Activated T-cell treated with anti-CD3 and anti-CD28 coated beads, Interleukin-2, amount 50 U/mL, for 4 hours (primary cell): ENCODE measurements around the gene ZDHHC12. TPM values are rescaled to one million over a fixed set of nuclear protein-coding genes. Genes with fewer than 3 reads are reported as not detected.
A peak's percentile ranks its signal among the peaks of the same experiment; 100 is the strongest.

ENCODE experiments used
- ATAC-seq, 2 donors: fragments of 200-7000 bp; cut with Tn5 transposase; one replicate each; pipeline ENCODE4 v1.10.0; 2021
- DNase-seq: peaks from one replicate; pipeline ENCODE4 v3.0.0-alpha.2; 2020
- H3K27me3 Mint-ChIP-seq: one replicate; pipeline ENCODE4 v1.8.0; 2021; ENCODE audit warnings: low read depth, mixed read lengths
- H3K36me3 Mint-ChIP-seq: one replicate; pipeline ENCODE4 v1.8.0; 2022; ENCODE audit warnings: mixed read lengths; ENCODE audit not compliant: insufficient read depth
- H3K4me1 Mint-ChIP-seq: one replicate; pipeline ENCODE4 v1.8.0; 2021; ENCODE audit warnings: low read depth, mixed read lengths
- H3K4me3 Mint-ChIP-seq: one replicate; pipeline ENCODE4 v1.8.0; 2021; ENCODE audit warnings: mild to moderate bottlenecking, moderate library complexity, mixed read lengths
- H3K9me3 Mint-ChIP-seq: one replicate; pipeline ENCODE4 v1.8.0; 2021; ENCODE audit warnings: mixed read lengths
- total RNA-seq, 3 donors: library from RNA; stranded (reverse); gene quantifications; one replicate each; pipeline ENCODE4 v1.2.1, GENCODE V29; 2021

Gene ZDHHC12, protein sequence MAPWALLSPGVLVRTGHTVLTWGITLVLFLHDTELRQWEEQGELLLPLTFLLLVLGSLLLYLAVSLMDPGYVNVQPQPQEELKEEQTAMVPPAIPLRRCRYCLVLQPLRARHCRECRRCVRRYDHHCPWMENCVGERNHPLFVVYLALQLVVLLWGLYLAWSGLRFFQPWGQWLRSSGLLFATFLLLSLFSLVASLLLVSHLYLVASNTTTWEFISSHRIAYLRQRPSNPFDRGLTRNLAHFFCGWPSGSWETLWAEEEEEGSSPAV
- 10 to 100 TPM; 41.7 to 44.9 (median 43.3) TPM for total RNA-seq

DNA sequence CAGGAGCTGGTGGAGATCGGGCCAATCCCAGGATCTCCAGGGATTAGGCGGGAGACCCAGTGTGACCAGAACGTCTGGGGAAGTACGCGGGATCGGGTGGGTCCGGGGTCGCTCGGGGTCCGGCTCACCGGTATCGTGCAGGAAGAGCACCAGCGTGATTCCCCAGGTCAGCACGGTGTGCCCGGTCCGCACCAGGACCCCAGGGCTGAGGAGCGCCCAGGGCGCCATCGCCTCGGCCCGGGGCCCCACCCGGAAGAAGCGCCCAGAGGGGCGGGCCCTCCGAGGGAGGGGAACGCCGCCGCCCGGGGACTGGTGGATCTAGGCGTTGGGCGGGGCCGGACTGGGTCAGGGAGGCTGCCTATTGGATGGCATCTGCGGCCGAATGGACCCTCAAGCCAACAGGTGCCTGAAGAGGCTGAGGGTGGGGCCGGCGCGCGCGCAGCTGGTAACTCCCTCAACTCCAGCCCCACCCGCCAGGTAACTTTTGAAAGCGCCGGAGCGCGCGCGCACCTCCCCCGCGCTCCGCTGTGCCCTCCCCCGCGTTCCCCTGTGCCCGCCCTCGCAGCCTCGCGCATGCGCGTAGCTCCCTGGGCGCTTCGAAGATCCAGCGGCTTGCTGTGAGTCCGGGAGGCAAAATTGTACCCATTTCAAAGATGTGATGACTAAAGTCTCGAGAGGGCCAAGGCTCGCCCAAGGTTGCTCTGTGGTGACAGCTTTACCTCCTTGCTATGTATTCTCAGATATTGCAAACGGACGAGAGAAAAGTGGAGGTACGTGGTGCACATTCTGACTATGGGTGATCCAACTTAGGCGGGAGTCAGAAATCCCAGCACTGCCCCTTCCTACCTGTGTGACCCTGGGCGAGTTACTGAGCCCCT, at the start of gene ZDHHC12:
TSS of gene ZDHHC12 (minus strand) at position 262 of the 878 bp plus-strand sequence. CDS start at position 228, 34 bp downstream.
- Mint-ChIP-seq H3K9me3 (no peaks in the 10 kb centered on the region), H3K4me3 (peak within 1 kb of the TSS; percentile 93), H3K27me3 (no peaks in the 10 kb centered on the region), H3K36me3 (peaks cover 4% of the 10 kb centered on the region), H3K4me1 (peaks cover 42% of the 10 kb centered on the region)
- peak; percentile 98 for DNase-seq
- peak; percentile 98 to 99 for ATAC-seq

DNA sequence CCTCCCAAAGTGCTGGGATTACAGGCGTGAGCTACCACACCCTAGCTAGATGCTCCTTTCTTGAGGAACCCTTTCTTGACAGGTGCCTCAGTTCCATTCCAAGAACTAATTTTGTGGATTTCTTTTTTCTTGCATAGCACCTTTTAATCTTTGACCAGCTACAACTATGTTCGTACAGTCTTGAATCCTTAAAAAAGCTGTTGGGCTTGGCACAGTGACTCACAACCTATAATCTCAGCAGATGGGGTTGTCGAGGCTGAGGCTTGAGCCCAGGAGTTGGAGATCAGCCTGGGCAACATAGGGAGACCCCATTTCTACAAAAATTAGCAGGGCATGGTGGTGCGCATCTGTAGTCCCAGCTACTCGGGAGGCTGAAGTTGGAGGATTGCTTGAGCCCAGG, 49.1 kb upstream of the ZDHHC12 start:
- Mint-ChIP-seq H3K27me3 (no peaks in the 10 kb centered on the region), H3K4me3 (peak overlapping the region; percentile 37), H3K36me3 (peaks cover 2% of the 10 kb centered on the region), H3K9me3 (no peaks in the 10 kb centered on the region), H3K4me1 (peaks cover 27% of the 10 kb centered on the region)
- DNase-seq (no peak), ATAC-seq (no peak)

DNA sequence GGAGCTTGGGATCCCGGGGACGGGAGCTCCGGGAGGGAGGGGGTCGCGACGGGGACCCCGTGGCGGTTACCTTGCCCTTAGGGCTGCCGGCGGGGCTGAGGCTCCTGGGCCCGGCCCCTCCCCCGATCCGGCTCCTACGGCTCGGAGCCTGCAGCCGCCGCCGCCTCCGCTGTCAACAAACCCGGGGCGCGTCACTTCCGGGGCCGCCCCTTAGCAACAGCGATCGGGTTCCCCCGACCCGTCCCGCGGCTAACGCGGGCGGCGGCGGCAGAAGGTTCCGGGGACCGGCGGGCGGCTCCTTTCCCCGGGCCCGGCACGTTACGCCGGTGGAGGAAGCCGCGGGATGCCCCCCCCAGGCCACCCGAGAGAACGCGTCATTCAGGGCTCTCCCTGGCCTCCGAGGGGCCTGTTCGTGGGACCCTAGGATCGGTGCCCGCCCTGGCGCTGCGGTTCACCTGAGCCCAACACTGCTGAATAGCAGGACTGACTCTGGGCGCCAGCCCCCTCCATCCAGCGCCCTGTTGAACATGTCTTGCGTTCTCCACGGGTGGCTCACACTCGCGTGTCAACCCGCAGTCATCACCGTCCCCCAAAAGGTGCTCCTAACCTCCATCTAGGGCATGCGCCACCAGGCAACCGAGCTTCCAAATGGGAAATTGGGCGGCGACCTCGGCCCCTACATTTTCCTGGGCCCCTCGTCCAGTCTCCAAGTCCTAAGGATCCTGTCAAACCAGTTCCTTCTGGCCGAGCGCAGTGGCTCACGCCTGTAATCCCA, 48.0 kb upstream of the ZDHHC12 start, which contains the start of gene ZER1:
TSS of gene ZER1 (minus strand) at position 183 of the 775 bp plus-strand sequence. CDS start 16,362 bp downstream, outside the sequence.
- Mint-ChIP-seq H3K4me1 (peaks cover 33% of the 10 kb centered on the region), H3K9me3 (no peaks in the 10 kb centered on the region), H3K27me3 (no peaks in the 10 kb centered on the region), H3K4me3 (peak within 1 kb of the TSS; percentile 96), H3K36me3 (peaks cover 6% of the 10 kb centered on the region)
- DNase-seq (peak; percentile 94), ATAC-seq (peak; percentile 95 to 97)

DNA sequence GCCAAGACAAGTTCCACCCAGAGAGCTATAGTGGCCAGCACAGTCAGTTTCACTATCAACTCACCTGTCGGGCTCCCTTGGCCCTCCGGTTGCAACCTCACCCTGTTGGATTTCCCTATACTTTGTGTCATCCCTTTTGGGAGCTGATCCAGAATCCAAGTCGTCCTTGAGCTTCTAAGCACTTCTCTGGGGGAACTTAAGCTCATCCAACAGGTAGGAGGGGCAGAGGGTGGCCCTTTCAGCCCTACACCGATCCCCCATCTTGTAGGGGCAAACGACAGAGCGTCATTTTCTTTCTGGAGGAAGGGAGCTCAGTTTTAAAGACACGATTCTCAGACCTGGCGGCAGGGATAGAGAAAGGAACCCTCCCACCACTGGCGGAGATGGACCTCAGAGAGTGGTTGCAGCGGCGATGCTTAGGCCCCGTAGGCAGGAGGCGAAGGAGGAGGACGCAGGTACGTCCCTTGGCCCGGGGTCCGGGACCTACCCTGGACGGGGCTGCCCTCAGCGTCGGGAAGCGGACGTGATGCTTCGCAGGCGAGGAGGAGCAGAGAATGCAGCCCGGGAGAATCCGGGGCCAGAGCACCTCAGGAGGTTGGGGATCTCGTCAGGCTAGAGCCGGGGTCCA, 47.3 kb upstream of the ZDHHC12 start:
- Mint-ChIP-seq H3K4me1 (peaks cover 33% of the 10 kb centered on the region), H3K27me3 (no peaks in the 10 kb centered on the region), H3K36me3 (peaks cover 6% of the 10 kb centered on the region), H3K4me3 (peak overlapping the region; percentile 96), H3K9me3 (no peaks in the 10 kb centered on the region)
- DNase-seq, result no peak
- peak; percentile 28 for ATAC-seq

DNA sequence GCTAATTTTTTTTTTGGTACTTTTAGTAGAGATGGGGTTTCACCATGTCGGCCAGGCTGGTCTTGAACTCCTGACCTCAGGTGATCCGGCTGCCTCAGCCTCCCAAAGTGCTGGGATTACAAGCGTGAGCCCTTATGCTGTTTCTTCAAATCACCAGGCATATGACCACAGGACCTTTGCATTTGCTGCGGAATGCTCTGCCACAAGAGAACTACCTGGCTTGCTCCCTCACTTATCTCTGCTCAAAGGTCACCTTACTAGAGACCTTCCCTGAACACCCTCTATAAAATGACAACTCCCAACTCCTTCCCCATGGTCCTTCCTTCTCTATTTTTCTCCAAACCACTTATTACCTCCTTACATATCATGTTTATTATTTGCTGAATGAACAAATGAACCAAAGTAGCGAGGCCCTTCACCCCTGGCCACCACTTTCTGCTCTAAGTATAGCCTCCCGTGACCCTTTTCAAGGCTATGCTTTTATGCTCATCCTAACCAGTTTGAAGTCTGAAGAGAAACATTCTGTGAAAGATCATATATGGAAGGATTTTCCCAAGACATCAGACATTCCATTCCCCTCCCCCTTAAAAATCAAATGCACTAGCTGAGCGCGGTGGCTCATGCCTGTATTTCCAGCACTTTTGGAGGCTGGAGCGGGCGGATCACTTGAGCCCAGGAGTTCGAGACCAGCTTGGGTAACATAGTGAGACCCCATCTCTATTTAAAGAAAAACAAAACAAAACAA, 46.5 kb upstream of the ZDHHC12 start:
- ATAC-seq, result no peak

DNA sequence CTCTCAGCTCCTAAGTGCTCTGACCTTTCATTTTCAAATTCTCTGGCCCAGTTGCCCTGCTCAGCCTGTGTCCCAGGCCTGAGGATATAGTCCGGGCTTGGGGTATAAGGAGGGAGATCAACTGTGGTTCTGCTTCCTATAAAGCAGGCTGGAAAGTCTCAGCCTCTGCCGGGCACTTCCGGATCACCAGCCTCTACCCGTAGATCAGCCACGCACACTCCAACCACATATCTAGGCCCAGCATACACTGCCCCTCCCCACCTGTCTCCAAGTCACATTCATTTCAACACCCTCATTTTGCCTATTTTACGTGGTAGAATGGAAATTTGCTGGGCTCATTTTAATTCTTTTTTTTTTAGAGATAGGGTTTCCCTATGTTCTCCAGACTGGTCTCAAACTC, 44.7 kb upstream of the ZDHHC12 start:
- Mint-ChIP-seq H3K36me3 (peaks cover 6% of the 10 kb centered on the region), H3K4me1 (peaks cover 35% of the 10 kb centered on the region), H3K4me3 (no peak overlapping the region), H3K9me3 (no peaks in the 10 kb centered on the region), H3K27me3 (no peaks in the 10 kb centered on the region)
- no peak for DNase-seq
- ATAC-seq, result no peak

More for the DNA sequence above, 46.5 kb upstream of the ZDHHC12 start:
- DNase-seq, result no peak
- Mint-ChIP-seq H3K4me1 (peaks cover 33% of the 10 kb centered on the region), H3K9me3 (no peaks in the 10 kb centered on the region), H3K4me3 (peak overlapping the region; percentile 96), H3K27me3 (no peaks in the 10 kb centered on the region), H3K36me3 (peaks cover 6% of the 10 kb centered on the region)

DNA sequence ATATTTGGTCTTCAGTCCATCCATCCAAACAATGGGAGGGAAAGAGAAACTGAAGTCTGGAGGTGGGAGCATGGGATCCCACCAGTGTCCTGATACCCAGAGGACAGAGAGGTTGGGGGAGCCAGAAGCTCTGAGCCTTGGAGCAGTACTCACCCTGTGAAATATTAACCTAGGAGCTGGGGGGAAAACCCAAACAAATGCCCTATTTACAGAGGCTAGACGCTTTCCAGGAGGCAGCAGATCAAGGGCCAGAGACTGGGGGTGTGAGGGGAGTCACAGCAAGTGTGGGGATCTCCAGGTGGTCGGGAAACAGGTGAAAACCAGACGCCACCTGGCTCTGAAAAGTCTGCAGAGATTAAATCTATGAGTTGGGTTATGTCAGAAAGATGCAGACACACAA, 41.6 kb upstream of the ZDHHC12 start:
- Mint-ChIP-seq H3K27me3 (no peaks in the 10 kb centered on the region), H3K4me1 (peaks cover 25% of the 10 kb centered on the region), H3K4me3 (no peak overlapping the region)

DNA sequence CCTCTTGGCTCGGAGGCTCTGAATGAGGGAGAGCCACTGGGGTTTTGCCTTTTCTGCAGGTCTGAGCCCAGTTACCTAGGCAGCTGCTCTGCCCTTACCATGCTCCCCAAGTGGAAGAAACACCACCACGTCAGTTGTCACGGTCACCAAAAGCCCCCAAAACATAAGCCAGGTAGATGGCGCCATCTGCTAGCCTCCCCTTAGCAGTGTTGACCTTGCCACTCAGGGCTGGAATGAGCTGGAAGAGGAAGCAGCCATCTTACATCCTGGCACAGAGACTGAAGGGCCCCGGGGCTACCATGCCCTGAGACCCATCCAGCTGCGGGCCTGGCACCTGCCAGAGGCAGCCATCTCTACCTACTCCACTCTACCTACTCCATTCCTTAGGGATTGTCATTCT, 40.4 kb upstream of the ZDHHC12 start:
- H3K36me3 Mint-ChIP-seq, result peaks cover 4% of the 10 kb centered on the region
- H3K4me3 Mint-ChIP-seq, result no peak overlapping the region
- DNase-seq (no peak), ATAC-seq (no peak)
- H3K9me3 Mint-ChIP-seq, result no peaks in the 10 kb centered on the region
- no peaks in the 10 kb centered on the region for H3K27me3 Mint-ChIP-seq
- H3K4me1 Mint-ChIP-seq, result peaks cover 15% of the 10 kb centered on the region

More for the DNA sequence above, 41.6 kb upstream of the ZDHHC12 start:
- DNase-seq (no peak), ATAC-seq (no peak)
- peaks cover 6% of the 10 kb centered on the region for H3K36me3 Mint-ChIP-seq
- no peaks in the 10 kb centered on the region for H3K9me3 Mint-ChIP-seq

DNA sequence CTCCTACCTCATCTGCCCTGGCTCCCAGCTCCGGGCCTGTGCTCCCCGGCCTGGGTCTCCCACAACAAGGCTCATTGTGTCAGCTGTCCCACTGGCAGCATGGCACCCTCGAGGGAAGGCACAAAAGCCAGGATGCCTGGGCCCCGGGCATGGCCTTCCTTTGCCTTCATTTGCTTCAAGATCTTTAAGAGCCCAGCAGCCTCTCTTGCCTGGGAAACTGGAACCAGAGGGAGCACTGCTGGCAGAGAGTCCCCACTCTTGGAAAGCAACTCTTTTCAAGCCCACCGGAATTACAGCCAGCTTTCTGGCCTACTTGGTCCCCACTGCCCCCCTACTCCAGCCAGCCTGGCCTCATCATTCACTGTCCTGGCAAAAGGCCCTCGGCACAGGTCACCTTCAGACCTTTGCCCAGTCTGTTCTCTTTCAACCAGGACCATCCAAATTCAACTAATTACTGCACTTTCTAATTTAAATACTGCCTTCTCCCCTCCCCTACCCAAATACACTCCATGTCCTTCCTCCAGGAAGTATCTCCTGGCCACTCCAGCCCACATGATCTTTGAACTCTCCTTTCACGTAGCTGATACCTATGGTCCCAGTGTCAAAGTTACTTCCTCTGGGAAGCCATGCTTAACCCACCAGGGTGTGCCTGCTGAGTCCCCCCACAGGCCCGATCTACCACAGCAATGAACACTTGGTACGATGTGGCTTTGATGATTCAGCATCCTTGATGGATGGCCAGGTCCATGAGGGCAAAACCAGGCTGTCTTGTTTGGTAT, 38.9 kb upstream of the ZDHHC12 start:
- DNase-seq, result no peak
- ATAC-seq, result no peak
- Mint-ChIP-seq H3K4me1 (peaks cover 5% of the 10 kb centered on the region), H3K36me3 (peaks cover 4% of the 10 kb centered on the region), H3K27me3 (no peaks in the 10 kb centered on the region), H3K4me3 (no peak overlapping the region), H3K9me3 (no peaks in the 10 kb centered on the region)

DNA sequence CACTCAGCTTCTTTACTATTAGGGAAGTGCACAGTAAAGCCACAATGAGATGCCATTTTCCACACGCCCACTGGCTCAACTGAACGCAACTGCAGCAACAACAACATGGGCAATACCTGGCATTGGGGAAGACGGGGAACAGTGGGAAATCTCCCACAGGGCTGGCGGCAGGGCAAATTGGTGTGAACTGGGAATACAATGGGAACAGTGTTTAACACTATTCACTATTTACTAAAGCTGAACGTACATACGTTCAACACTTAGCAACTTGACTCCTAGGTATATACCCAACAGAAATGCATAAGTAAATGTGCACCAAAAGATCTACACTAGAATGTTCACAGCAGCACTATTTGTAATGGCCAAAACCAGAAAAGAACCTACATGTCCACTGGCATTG, 33.7 kb upstream of the ZDHHC12 start:
- H3K4me1 Mint-ChIP-seq, result peaks cover 1% of the 10 kb centered on the region
- no peak for ATAC-seq
- H3K9me3 Mint-ChIP-seq, result no peaks in the 10 kb centered on the region

DNA sequence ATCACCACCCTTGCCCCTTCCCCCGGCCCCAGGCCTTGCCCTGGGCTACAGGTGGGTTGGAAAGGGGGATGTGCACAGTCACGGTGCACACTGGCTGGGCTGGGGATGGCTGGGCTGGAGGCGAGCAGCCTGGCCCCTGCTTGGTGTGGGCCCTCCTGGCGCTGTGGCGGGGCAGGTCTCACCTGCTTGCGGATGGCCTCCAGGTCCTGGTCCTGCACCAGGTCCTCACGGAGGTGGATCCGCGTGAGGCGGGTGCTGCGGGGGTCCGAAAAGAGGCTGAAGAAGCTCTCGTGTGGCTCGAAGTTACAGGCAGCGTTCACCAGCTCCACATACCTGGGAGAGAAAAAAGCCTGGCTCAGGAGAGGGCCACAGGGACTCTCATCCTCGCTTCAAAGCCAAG, 29.7 kb upstream of the ZDHHC12 start:
- Mint-ChIP-seq H3K36me3 (peaks cover 8% of the 10 kb centered on the region), H3K4me3 (no peak overlapping the region), H3K27me3 (no peaks in the 10 kb centered on the region), H3K9me3 (no peaks in the 10 kb centered on the region), H3K4me1 (peaks cover 1% of the 10 kb centered on the region)
- DNase-seq (no peak), ATAC-seq (no peak)

More for the DNA sequence above, 33.7 kb upstream of the ZDHHC12 start:
- DNase-seq, result no peak
- Mint-ChIP-seq H3K4me3 (no peak overlapping the region), H3K27me3 (no peaks in the 10 kb centered on the region), H3K36me3 (peaks cover 6% of the 10 kb centered on the region)

DNA sequence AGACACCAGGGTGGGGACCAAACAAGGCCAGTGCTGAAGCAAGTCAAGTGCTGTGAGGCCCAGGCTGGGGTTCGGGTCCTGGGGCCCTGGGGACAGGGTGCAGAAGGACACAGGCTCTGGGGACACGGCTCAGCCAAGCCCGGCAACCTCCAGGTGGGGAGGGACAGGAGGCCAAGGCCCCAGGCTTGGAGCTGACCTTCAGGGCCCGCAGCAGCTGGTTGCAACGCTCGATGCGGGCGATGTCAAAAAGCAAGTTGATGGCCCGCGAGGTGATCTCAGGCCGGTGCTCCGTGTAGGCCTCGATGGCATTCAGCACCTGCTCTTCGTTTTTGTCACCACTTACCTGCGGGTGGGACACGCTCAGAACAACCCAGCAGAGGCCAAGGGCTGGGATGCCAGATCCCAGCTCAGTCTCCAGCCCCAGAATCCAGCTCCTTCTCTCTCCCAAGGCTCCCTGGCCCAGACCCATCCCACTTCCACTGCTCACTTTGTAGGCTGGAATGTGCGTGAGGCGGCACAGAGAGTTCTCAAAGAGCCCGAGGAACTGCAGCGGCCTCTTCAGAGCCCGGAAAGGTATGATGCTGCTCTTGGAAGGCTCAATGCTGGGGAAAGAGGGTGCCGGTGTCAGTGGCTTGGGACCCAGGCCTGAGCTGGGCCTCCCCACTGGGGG, 27.1 kb upstream of the ZDHHC12 start:
- Mint-ChIP-seq H3K36me3 (peaks cover 5% of the 10 kb centered on the region), H3K4me3 (no peak overlapping the region), H3K4me1 (no peaks in the 10 kb centered on the region), H3K27me3 (no peaks in the 10 kb centered on the region), H3K9me3 (no peaks in the 10 kb centered on the region)
- DNase-seq (no peak), ATAC-seq (no peak)
